WI38 (cell line): ENCODE results near the gene TCHH.

Experiments used
- H3K4me3 ChIP-seq: 2 replicates; pipeline ENCODE4 v1.5.1; 2011; ENCODE audit warnings: low read depth, mild to moderate bottlenecking, control low read depth, low read length
- TF ChIP-seq, protein P1 (sequence below): IDR thresholded peaks from 2 replicates; pipeline ENCODE4 v1.5.1; 2012; ENCODE audit warnings: low read depth, mild to moderate bottlenecking, control low read depth, low read length

TCHH gene

DNA sequence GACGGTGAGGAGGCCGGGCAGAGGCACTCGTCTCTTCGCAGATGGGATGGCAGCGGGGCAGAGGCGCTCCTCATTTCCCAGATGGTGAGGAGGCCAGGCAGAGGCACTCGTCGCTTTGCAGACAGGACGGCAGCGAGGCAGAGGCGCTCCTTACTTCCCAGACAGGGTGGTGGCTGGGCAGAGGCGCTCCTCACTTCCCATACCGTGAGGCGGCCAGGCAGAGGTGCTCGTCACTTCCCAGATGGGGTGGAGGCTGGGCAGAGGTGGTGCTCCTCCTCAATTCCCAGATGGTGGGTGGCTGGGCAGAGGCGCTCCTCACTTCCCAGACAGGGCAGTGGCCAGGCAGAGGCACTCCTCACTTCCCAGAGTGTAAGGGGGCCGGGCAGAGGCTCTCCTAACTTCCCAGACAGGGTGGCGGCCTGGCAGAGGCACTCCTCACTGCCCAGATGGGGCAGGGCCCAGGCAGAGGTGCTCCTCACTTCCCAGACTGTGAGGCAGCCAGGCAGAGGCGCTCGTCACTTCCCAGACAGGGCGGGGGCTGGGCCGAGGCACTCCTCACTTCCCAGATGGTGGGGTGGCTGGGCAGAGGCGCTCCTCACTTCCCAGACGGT is 36.3 kb downstream of the TCHH start:
- TF ChIP-seq, protein P1, sequence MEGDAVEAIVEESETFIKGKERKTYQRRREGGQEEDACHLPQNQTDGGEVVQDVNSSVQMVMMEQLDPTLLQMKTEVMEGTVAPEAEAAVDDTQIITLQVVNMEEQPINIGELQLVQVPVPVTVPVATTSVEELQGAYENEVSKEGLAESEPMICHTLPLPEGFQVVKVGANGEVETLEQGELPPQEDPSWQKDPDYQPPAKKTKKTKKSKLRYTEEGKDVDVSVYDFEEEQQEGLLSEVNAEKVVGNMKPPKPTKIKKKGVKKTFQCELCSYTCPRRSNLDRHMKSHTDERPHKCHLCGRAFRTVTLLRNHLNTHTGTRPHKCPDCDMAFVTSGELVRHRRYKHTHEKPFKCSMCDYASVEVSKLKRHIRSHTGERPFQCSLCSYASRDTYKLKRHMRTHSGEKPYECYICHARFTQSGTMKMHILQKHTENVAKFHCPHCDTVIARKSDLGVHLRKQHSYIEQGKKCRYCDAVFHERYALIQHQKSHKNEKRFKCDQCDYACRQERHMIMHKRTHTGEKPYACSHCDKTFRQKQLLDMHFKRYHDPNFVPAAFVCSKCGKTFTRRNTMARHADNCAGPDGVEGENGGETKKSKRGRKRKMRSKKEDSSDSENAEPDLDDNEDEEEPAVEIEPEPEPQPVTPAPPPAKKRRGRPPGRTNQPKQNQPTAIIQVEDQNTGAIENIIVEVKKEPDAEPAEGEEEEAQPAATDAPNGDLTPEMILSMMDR = no peak
- no peak overlapping the region for H3K4me3 ChIP-seq

DNA sequence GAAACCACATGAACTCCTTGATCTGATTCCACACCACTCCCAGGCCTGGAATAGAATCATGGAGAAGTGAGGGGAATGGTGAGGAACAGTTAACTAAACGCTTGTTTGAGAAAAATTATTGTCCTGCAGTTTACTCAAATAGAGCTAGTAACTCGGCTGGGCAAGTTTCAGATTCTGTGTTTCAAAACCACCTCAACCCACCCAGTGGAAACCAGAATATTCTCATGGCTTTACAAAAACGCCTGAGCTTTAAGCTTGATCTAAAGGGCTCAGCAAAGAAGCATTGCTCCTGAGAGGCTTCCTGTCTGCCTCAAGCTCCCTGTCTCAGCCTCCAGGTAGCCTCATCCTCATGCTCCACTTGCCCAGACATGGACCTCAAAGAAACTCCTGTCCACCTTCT is 42.9 kb downstream of the TCHH start:
- H3K4me3 ChIP-seq = no peak overlapping the region
- TF ChIP-seq, protein P1 = no peak

DNA sequence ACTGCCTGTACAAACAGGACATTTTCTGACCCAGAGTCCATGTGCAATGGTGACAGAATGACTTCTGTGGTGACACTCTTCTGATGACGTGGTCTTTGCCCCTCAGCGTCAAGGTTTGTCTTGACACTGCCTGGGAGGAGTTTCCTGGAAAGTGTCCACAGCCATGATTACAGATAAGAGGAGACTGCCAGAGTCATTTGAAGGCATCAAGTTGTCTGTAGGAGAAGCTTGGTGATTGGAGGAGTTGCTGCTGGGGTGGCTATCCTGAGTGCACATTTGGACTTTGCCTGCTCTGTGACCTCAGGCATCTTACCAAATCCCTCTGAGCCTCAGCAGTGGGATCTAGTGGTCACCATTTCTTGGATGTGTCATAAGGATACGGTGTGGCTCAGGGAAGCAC is 44.1 kb downstream of the TCHH start:
- TF ChIP-seq, protein P1 = no peak
- H3K4me3 ChIP-seq = no peak overlapping the region

DNA sequence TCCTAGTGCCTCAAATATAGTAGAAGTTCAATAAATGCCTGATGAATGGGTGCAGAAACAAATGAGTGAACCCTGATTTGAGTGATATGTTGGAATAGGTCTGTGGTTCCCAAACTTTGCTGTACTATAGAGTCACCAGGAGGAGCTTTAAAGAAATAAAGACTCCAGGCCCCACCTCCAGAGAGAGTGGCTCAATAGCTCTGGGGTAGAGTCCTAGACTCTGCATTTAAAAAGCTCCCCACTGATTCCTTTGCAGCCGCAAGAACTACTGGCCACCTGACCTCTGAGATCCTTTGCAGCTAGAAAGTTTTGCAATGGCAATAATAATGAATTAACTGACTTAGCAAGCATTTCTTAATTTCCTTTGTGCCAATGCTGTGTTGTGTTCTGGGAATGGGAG is 47.3 kb downstream of the TCHH start:
- TF ChIP-seq, protein P1 = no peak
- no peak overlapping the region for H3K4me3 ChIP-seq

DNA sequence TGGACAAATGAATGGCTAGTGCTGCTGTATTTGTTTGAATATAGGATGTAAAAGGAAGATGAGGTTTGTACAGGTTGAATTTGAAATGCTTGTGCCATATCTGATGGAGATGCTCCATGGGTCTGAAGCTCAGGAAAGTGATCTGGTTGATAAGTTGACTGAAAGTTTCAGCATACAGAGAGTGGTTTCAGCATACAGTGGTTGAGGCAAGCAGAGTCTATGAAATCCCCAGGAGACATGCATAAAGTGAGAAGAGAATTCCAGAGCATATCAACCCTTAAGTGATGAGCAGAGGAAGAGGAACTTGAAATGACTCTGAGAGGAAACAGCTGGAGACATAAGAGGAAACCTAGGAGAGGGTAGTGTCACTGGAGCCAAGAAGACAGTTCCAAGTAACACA is 48.1 kb downstream of the TCHH start:
- TF ChIP-seq, protein P1 = no peak
- no peak overlapping the region for H3K4me3 ChIP-seq

DNA sequence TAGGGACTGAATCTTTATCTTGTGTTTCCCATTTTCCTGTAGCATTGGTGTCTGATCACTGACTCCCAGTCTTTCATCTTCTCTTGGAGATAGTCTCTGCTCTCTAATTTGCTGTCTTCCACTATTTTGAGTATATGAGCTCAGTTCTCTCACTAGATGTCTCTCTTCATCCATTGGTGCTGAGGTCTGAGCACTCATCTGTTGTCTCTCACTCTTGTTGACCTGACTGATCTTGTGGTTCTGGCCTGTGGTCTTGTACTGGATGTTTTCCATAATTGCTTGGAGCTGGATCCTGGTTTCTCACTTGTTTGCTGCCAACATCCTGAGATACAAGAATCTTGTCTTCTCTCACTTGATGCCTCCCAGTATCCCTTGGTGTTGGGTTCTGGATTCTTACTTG is 53.3 kb downstream of the TCHH start:
- H3K4me3 ChIP-seq = no peak overlapping the region
- TF ChIP-seq, protein P1 = no peak
